H1 (cell line): ENCODE results near the gene PRRX2. TPM values are rescaled to one million over a fixed set of nuclear protein-coding genes. Genes with fewer than 3 reads are reported as not detected.

Experiments
- CTCF ChIA-PET: fragments of 300-600 bp; sonication (Branson Sonifier 250); formaldehyde crosslinking; loops from one replicate; lab custom pipeline; 2021; ENCODE audit not compliant: partially characterized antibody; lab: Charles Lee
- POLR2A ChIA-PET: fragments of 300-600 bp; sonication (Branson Sonifier 250); formaldehyde crosslinking; loops from one replicate; lab custom pipeline; 2021; ENCODE audit warnings: inconsistent platforms; ENCODE audit not compliant: partially characterized antibody; lab: Charles Lee
- DNase-seq, 2 experiments: peaks; one replicate each; pipeline versions ENCODE4 v3.0.0 to v3.0.0-alpha.2; 2010 to 2022; ENCODE audit warnings: low spot score in 2 of 2, low read depth in 1 of 2, mixed read lengths in 1 of 2
- FAIRE-seq: peaks from 2 replicates; lab custom pipeline; 2011; peaks lifted over from hg19 to GRCh38; lab: Jason Lieb, UNC
- H2AFZ ChIP-seq: 2 replicates; pipeline ENCODE4 v1.8.1; 2012; ENCODE audit warnings: low read length, inconsistent platforms
- H2AK5ac ChIP-seq: 2 replicates; pipeline ENCODE4 v1.6.1; 2013; ENCODE audit warnings: low read depth, low read length
- H2BK120ac ChIP-seq: replicated peaks from 2 replicates; pipeline ENCODE3; 2013; ENCODE audit warnings: low read depth, low read length, inconsistent platforms
- H2BK12ac ChIP-seq: 2 replicates; pipeline ENCODE4 v1.6.1; 2013; ENCODE audit warnings: low read depth, low read length
- H2BK15ac ChIP-seq: 2 replicates; pipeline ENCODE4 v1.6.1; 2013; ENCODE audit warnings: low read length
- H2BK20ac ChIP-seq: 2 replicates; pipeline ENCODE4 v1.6.1; 2013; ENCODE audit warnings: low read length
- H2BK5ac ChIP-seq: 2 replicates; pipeline ENCODE4 v1.6.1; 2013; ENCODE audit warnings: low read depth, low read length
- H3K14ac ChIP-seq: 2 replicates; pipeline ENCODE4 v1.6.1; 2013; ENCODE audit warnings: inconsistent platforms; ENCODE audit not compliant: insufficient read length
- H3K18ac ChIP-seq: 2 replicates; pipeline ENCODE4 v1.6.1; 2013; ENCODE audit warnings: low read length; ENCODE audit errors: extremely low read depth
- H3K23ac ChIP-seq: 2 replicates; pipeline ENCODE4 v1.6.1; 2013; ENCODE audit warnings: inconsistent platforms; ENCODE audit not compliant: insufficient read length
- H3K23me2 ChIP-seq: 2 replicates; pipeline ENCODE4 v1.6.1; 2013; ENCODE audit warnings: low read depth, low read length
- H3K27ac ChIP-seq: 2 replicates; pipeline ENCODE4 v1.6.1; 2011; ENCODE audit warnings: low read depth, low read length, inconsistent platforms
- H3K27me3 ChIP-seq, 4 experiments: replicated peaks in 1 of 4; 1 replicate in 1 of 4; 2 replicates in 3 of 4; pipeline versions ENCODE4 v1.6.1 to v1.8.1; 2011 to 2013; ENCODE audit warnings: low read length in 3 of 4, mild to moderate bottlenecking in 3 of 4, inconsistent platforms in 2 of 4, mixed read lengths in 2 of 4, moderate library complexity in 1 of 4; ENCODE audit not compliant: control insufficient read depth in 3 of 4, insufficient read depth in 3 of 4; ENCODE audit errors: extremely low read depth in 1 of 4
- H3K36me3 ChIP-seq, 4 experiments: 2 replicates each; pipeline versions ENCODE4 v1.6.1 to v1.8.1; 2011 to 2013; ENCODE audit warnings: mild to moderate bottlenecking in 4 of 4, low read length in 3 of 4, moderate library complexity in 2 of 4, control low read depth in 1 of 4, inconsistent platforms in 1 of 4; ENCODE audit not compliant: insufficient read depth in 4 of 4, control insufficient read depth in 2 of 4
- H3K4ac ChIP-seq: replicated peaks from 2 replicates; pipeline ENCODE3; 2013; ENCODE audit warnings: low read length, low read depth, mixed read lengths, inconsistent platforms; ENCODE audit not compliant: insufficient read length
- H3K4me1 ChIP-seq, 4 experiments: replicated peaks in 1 of 4; 1 replicate in 1 of 4; 2 replicates in 3 of 4; pipeline versions ENCODE4 v1.6.1 to v1.8.1; 2011 to 2013; ENCODE audit warnings: low read length in 3 of 4, inconsistent platforms in 2 of 4, mixed read lengths in 1 of 4; ENCODE audit not compliant: insufficient read depth in 4 of 4, control insufficient read depth in 3 of 4
- H3K4me2 ChIP-seq, 2 experiments: 2 replicates each; pipeline versions ENCODE4 v1.6.1 to v1.8.1; 2011 to 2013; ENCODE audit warnings: low read depth in 2 of 2, low read length in 2 of 2, control low read depth in 1 of 2, inconsistent platforms in 1 of 2, mild to moderate bottlenecking in 1 of 2; ENCODE audit not compliant: insufficient read depth in 1 of 2
- H3K4me3 ChIP-seq, 4 experiments: fragments of 200-600, 300-600 bp in 1 of 4; sonication (generic), shearing (Covaris generic), sonication (Bioruptor Twin) in 1 of 4; 2 replicates each; pipeline versions ENCODE4 v1.5.1 to v1.8.1; 2011 to 2016; ENCODE audit warnings: low read length in 4 of 4, low read depth in 3 of 4, control low read depth in 2 of 4, inconsistent platforms in 2 of 4, mild to moderate bottlenecking in 2 of 4, mixed read lengths in 1 of 4, moderate library complexity in 1 of 4; ENCODE audit not compliant: insufficient read depth in 2 of 4; ENCODE audit errors: extremely low read depth in 1 of 4
- H3K56ac ChIP-seq: replicated peaks from 2 replicates; pipeline ENCODE3; 2013; ENCODE audit warnings: low read depth, mild to moderate bottlenecking, mixed read lengths, low read length, inconsistent platforms; ENCODE audit not compliant: insufficient read length
- H3K79me1 ChIP-seq: 2 replicates; pipeline ENCODE4 v1.6.1; 2013; ENCODE audit warnings: low read depth, low read length, control low read depth
- H3K79me2 ChIP-seq, 2 experiments: 2 replicates each; pipeline versions ENCODE4 v1.6.1 to v1.8.1; 2012 to 2013; ENCODE audit warnings: low read length in 2 of 2, mild to moderate bottlenecking in 2 of 2, inconsistent platforms in 1 of 2; ENCODE audit not compliant: insufficient read depth in 2 of 2, control insufficient read depth in 1 of 2
- H3K9ac ChIP-seq, 4 experiments: replicated peaks in 1 of 4; 1 replicate in 1 of 4; 2 replicates in 3 of 4; pipeline versions ENCODE4 v1.6.1 to v1.8.1; 2011 to 2013; ENCODE audit warnings: low read depth in 3 of 4, low read length in 3 of 4, control low read depth in 2 of 4, mild to moderate bottlenecking in 2 of 4, moderate library complexity in 2 of 4, inconsistent platforms in 1 of 4; ENCODE audit errors: extremely low read depth in 1 of 4
- H3K9me3 ChIP-seq, 2 experiments: 2 replicates each; pipeline versions ENCODE4 v1.6.1 to v1.8.1; 2012 to 2013; ENCODE audit warnings: mild to moderate bottlenecking in 2 of 2, moderate library complexity in 2 of 2, control low read depth in 1 of 2, inconsistent platforms in 1 of 2, low read depth in 1 of 2, low read length in 1 of 2, mixed read lengths in 1 of 2; ENCODE audit not compliant: insufficient read depth in 2 of 2
- H4K20me1 ChIP-seq, 2 experiments: replicated peaks in 1 of 2; 2 replicates each; pipeline versions ENCODE3 to v1.8.1; 2011 to 2013; ENCODE audit warnings: inconsistent platforms in 2 of 2, low read length in 2 of 2, mild to moderate bottlenecking in 1 of 2; ENCODE audit not compliant: insufficient read depth in 2 of 2, control insufficient read depth in 1 of 2
- H4K5ac ChIP-seq: 2 replicates; pipeline ENCODE4 v1.6.1; 2013; ENCODE audit warnings: low read length, low read depth, mixed read lengths, inconsistent platforms; ENCODE audit not compliant: insufficient read length
- H4K8ac ChIP-seq: 2 replicates; pipeline ENCODE4 v1.8.0; 2013; ENCODE audit warnings: mild to moderate bottlenecking, moderate library complexity, low read length, inconsistent platforms; ENCODE audit not compliant: insufficient read depth; ENCODE audit errors: extremely low read depth
- H4K91ac ChIP-seq: replicated peaks from 2 replicates; pipeline ENCODE3; 2013; ENCODE audit warnings: low read length, mixed read lengths, inconsistent platforms; ENCODE audit not compliant: insufficient read length
- CTCF ChIP-seq, 3 experiments: IDR thresholded peaks; 1 replicate in 2 of 3; 2 replicates in 1 of 3; pipeline versions ENCODE4 v1.5.1 to v1.6.1; 2011; ENCODE audit warnings: low read length in 3 of 3, mild to moderate bottlenecking in 3 of 3, inconsistent platforms in 2 of 3, low read depth in 1 of 3, moderate library complexity in 1 of 3; ENCODE audit not compliant: insufficient read depth in 1 of 3; ENCODE audit errors: control extremely low read depth in 1 of 3
- E2F6 ChIP-seq: IDR thresholded peaks from 2 replicates; pipeline ENCODE4 v1.6.1; 2012; ENCODE audit warnings: inconsistent platforms
- EZH2 ChIP-seq: fragments of 200-600 bp; sonication (generic); IDR thresholded peaks from 2 replicates; pipeline ENCODE4 v1.7.1; 2012; ENCODE audit warnings: low read depth, mild to moderate bottlenecking, moderate library complexity, low read length, inconsistent platforms; ENCODE audit not compliant: severe bottlenecking
- MAX ChIP-seq: IDR thresholded peaks from 2 replicates; pipeline ENCODE4 v1.6.1; 2012; ENCODE audit warnings: inconsistent platforms
- POLR2A ChIP-seq, 2 experiments: IDR thresholded peaks; 1 replicate in 1 of 2; 2 replicates in 1 of 2; pipeline ENCODE4 v1.6.1; 2011; ENCODE audit warnings: low read depth in 2 of 2, low read length in 2 of 2, mild to moderate bottlenecking in 2 of 2; ENCODE audit errors: control extremely low read depth in 1 of 2
- RNF2 ChIP-seq: fragments of 200-900, 300-1000 bp; sonication (generic); IDR thresholded peaks from 2 replicates; pipeline ENCODE4 v1.7.1; 2016; ENCODE audit warnings: borderline replicate concordance, low read depth, mild to moderate bottlenecking, antibody characterized with exemption, low read length; ENCODE audit not compliant: poor library complexity, severe bottlenecking; ENCODE audit errors: missing control alignments
- WGBS, 2 experiments: shearing (Covaris generic) in 1 of 2; methylation state at CpG; one replicate each; pipeline versions ENCODE4 v1.1.6 to v1.1.7; 2013 to 2015; ENCODE audit warnings: low lambda C conversion rate in 2 of 2, mixed read lengths in 2 of 2, inconsistent platforms in 1 of 2, low coverage in 1 of 2, missing lambda C conversion rate in 1 of 2; ENCODE audit not compliant: insufficient replicate concordance in 2 of 2, insufficient coverage in 1 of 2, insufficient read length in 1 of 2; ENCODE audit errors: extremely low coverage in 1 of 2, missing lambda C conversion rate in 1 of 2; 5-methylcytosine and 5-hydroxymethylcytosine counted together
- long read RNA-seq, 2 experiments: library from RNA in 1 of 2; library from capped mRNA in 1 of 2; stranded (forward); transcript quantifications; one replicate each; pipeline ENCODE4 v2.0.0, GENCODE V29; 2021; ENCODE audit warnings: inconsistent platforms in 1 of 2
- polyA minus RNA-seq, 3 experiments: library from RNA; depleted of rRNA, polyadenylated mRNA; stranded (reverse); fragments of >200 nt; gene quantifications; 1 replicate in 2 of 3; 2 replicates in 1 of 3; pipeline ENCODE4 v1.2.3, GENCODE V29; 2011
- polyA plus RNA-seq, 7 experiments: library from polyadenylated mRNA; depleted of rRNA in 3 of 7; stranded (reverse) in 5 of 7; unstranded in 2 of 7; fragments of >200 nt in 5 of 7; fragments of 200-250 nt in 2 of 7; gene quantifications; 1 replicate in 5 of 7; 2 replicates in 1 of 7; 4 replicates in 1 of 7; pipeline versions ENCODE4 v1.2.1 to v1.2.3, GENCODE V29; 2011 to 2013; ENCODE audit warnings: missing spikeins in 2 of 7, mixed read lengths in 2 of 7
- total RNA-seq: library from RNA; stranded (reverse); fragmentation: NEBNext Ultra II Directional; extraction: Animal tissue kit (Norgen Biotek cat#: 25700); gene quantifications from 2 replicates; pipeline ENCODE4 v1.2.1, GENCODE V29; 2021

PRRX2 gene
- total RNA-seq, result 5.8 and 7.1 TPM in 2 replicates
- 9.2 and 10.9 TPM in 2 replicates for polyA plus RNA-seq (2011; rRNA removed)
- 6.7 TPM for polyA plus RNA-seq (2011; cell fraction: cytosol; rRNA removed)
- polyA plus RNA-seq (2011; cell fraction: nucleus; rRNA removed), result 5.3 TPM
- 1.6 to 5.6 TPM (median 4.0 TPM) in 4 replicates for polyA plus RNA-seq (2012, experiment 1 of 2)
- 5.6 TPM for polyA plus RNA-seq (2012, experiment 2 of 2)
- 7.2 TPM for polyA plus RNA-seq (2013, experiment 1 of 2)
- 7.7 TPM for polyA plus RNA-seq (2013, experiment 2 of 2)
- 0.46 and 0.57 TPM in 2 replicates for polyA minus RNA-seq (2011; rRNA and poly(A)+ RNA removed)
- polyA minus RNA-seq (2011; cell fraction: cytosol; rRNA and poly(A)+ RNA removed), result 2.1 TPM
- polyA minus RNA-seq (2011; cell fraction: nucleus; rRNA and poly(A)+ RNA removed), result 1.3 TPM
- long read RNA-seq, experiment 1, transcript PRRX2-201 (4 exons, 1,311 nt), result major isoform, 6 of 9 reads
- long read RNA-seq, experiment 1, partial matches to known transcripts, result 2 of 9 reads
- long read RNA-seq, experiment 1, other reads (novel, unspliced or antisense), result 1 of 9 reads
- long read RNA-seq, experiment 2, result 0 reads

- CTCF ChIA-PET, result interaction anchor here (0.6 to 2.9 kb wide), 2 partner anchors 11 to 119 kb away, joined by 4 to 7 read pairs; no protein-coding TSS in a partner anchor
- no peak within 1 kb of the TSS for H4K91ac ChIP-seq
- no peak within 1 kb of the TSS for H3K14ac ChIP-seq
- H3K23ac ChIP-seq, result no peak within 1 kb of the TSS
- no peak within 1 kb of the TSS for H2AK5ac ChIP-seq
- H3K4ac ChIP-seq, result no peak within 1 kb of the TSS
- H3K27me3 ChIP-seq, result peaks cover 9 to 30% (median 21%) of the 10 kb centered on the region in 4 experiments
- POLR2A ChIA-PET, result interaction anchor here (0.8 to 3.0 kb wide), 2 partner anchors 10 to 21 kb away, joined by 3 to 6 read pairs; no protein-coding TSS in a partner anchor
- peaks cover 0 to 7% (median 4%) of the 10 kb centered on the region in 4 experiments; a peak in 6 of 7 replicates for H3K4me1 ChIP-seq
- no peak within 1 kb of the TSS for H2BK15ac ChIP-seq
- H3K79me1 ChIP-seq, result no peaks in the 10 kb centered on the region
- H3K9me3 ChIP-seq, result no peaks in the 10 kb centered on the region
- peak within 1 kb of the TSS; percentile 52 to 72 for H3K4me2 ChIP-seq
- no peaks in the 10 kb centered on the region for H3K79me2 ChIP-seq
- TF ChIP-seq CTCF (IDR thresholded peaks at IDR 0.05; ENCODE audit: control extremely low read depth in 1 of 3, insufficient read depth in 1 of 3, low read depth in 1 of 3, low read length in 3 of 3) (no peak), E2F6 (peak; percentile 76), RNF2 (peak; percentile 31), POLR2A (IDR thresholded peaks at IDR 0.05; ENCODE audit: control extremely low read depth in 1 of 2, low read depth in 2 of 2, low read length in 2 of 2) (no peak), MAX (peak; percentile 88), EZH2 (peak; percentile 49)
- TF ChIP-seq, all 59 proteins: peak for 4
- Histone ChIP-seq H3K18ac (no peak within 1 kb of the TSS), H2BK12ac (peak within 1 kb of the TSS; percentile 50; the same call in 1 of the 2 replicates), H2BK120ac (no peak within 1 kb of the TSS), H4K8ac (no peak within 1 kb of the TSS; the same call in 1 of the 2 replicates), H2AFZ (no peak within 1 kb of the TSS; the same call in 1 of the 2 replicates), H3K9ac (peak within 1 kb of the TSS in 1 of 4 experiments; percentile 34; a peak in 2 of 7 replicates), H3K27ac (no peak within 1 kb of the TSS), H3K4me3 (peak within 1 kb of the TSS; percentile 32 to 77 (median 40)), H4K20me1 (no peaks in the 10 kb centered on the region), H4K5ac (no peak within 1 kb of the TSS), H3K36me3 (no peaks in the 10 kb centered on the region), H2BK20ac (no peak within 1 kb of the TSS), H3K56ac (no peak within 1 kb of the TSS), H3K23me2 (peaks cover 9% of the 10 kb centered on the region; the same call in 1 of the 2 replicates), H2BK5ac (no peak within 1 kb of the TSS)
- FAIRE-seq (no peak), DNase-seq (peak in 1 of 2 experiments; percentile 75)
- no CpG with 5 or more reads among the region's 37 CpGs for WGBS, 2 experiments
These were observed at the start of gene PRRX2 for GRCh38 chr9:129665389-129665775. Gene PRRX2, plus strand, starts transcription at chr9:129665647. Its CDS starts 221 bp downstream, at chr9:129665868.
